ENCODE measurements around the gene ADAMTS18. TPM values are rescaled to one million over a fixed set of nuclear protein-coding genes. Genes with fewer than 3 reads are reported as not detected.

Gene ADAMTS18
- total and polyA plus RNA-seq, 2 donors from 2014 or later = 0.06 to 0.60 TPM

GRCh38 chr16:77439106-77439505 is 4.3 kb upstream of the ADAMTS18 start:
- FAIRE-seq (no peak), DNase-seq (no peak)
- Histone ChIP-seq H3K36me3 (ENCODE audit: control insufficient read depth in 2 of 3, insufficient read depth in 3 of 3, low read length in 3 of 3) (no peaks in the 10 kb centered on the region), H3K27ac (ENCODE audit: low read depth in 2 of 2, low read length in 2 of 2) (no peak overlapping the region), H3K4me1 (ENCODE audit: control insufficient read depth in 2 of 3, insufficient read depth in 2 of 3, low read depth in 1 of 3, low read length in 3 of 3) (no peaks in the 10 kb centered on the region), H3K9me3 (ENCODE audit: control insufficient read depth in 2 of 3, insufficient read depth in 1 of 3, low read length in 3 of 3) (no peaks in the 10 kb centered on the region), H3K9ac (ENCODE audit: low read length in 3 of 3) (no peak overlapping the region), H3K27me3 (ENCODE audit: control insufficient read depth, insufficient read depth, low read length) (no peaks in the 10 kb centered on the region), H3K4me3 (ENCODE audit: low read length in 3 of 3) (no peak overlapping the region)
- TF ChIP-seq CTCF (IDR thresholded peaks at IDR 0.05; ENCODE audit: borderline replicate concordance, extremely low read depth, insufficient read depth) = no peak
- intact Hi-C loops (cut with DNase I) = no loop called here

GRCh38 chr16:77437859-77438258 is 3.0 kb upstream of the ADAMTS18 start:
- Histone ChIP-seq H3K27me3 (ENCODE audit: control insufficient read depth, insufficient read depth, low read length) (peaks cover 7% of the 10 kb centered on the region), H3K27ac (ENCODE audit: low read depth in 2 of 2, low read length in 2 of 2) (no peak overlapping the region), H3K4me1 (ENCODE audit: control insufficient read depth in 2 of 3, insufficient read depth in 2 of 3, low read depth in 1 of 3, low read length in 3 of 3) (no peaks in the 10 kb centered on the region), H3K4me3 (ENCODE audit: low read length in 3 of 3) (no peak overlapping the region), H3K9ac (ENCODE audit: low read length in 3 of 3) (no peak overlapping the region), H3K9me3 (ENCODE audit: control insufficient read depth in 2 of 3, insufficient read depth in 1 of 3, low read length in 3 of 3) (no peaks in the 10 kb centered on the region), H3K36me3 (ENCODE audit: control insufficient read depth in 2 of 3, insufficient read depth in 3 of 3, low read length in 3 of 3) (no peaks in the 10 kb centered on the region)
- FAIRE-seq (no peak), DNase-seq (peak in 2 of 5 donors; percentile 49 to 50)
- TF ChIP-seq CTCF (IDR thresholded peaks at IDR 0.05; ENCODE audit: borderline replicate concordance, extremely low read depth, insufficient read depth) = no peak
- intact Hi-C loops (cut with DNase I) = no loop called here

GRCh38 chr16:77435272-77435820 is 512 bp upstream of the ADAMTS18 start:
- peaks cover 9% of the 10 kb centered on the region for H3K27me3 ChIP-seq (ENCODE audit: control insufficient read depth, insufficient read depth, low read length)
- no peak for FAIRE-seq

More at GRCh38 chr16:77435272-77435820, 512 bp upstream of the ADAMTS18 start:
- peak in 1 of 5 donors; percentile 42 for DNase-seq
- Histone ChIP-seq H3K4me3 (ENCODE audit: low read length in 3 of 3) (peak overlapping the region in 1 of 3 donors; percentile 32), H3K4me1 (ENCODE audit: control insufficient read depth in 2 of 3, insufficient read depth in 2 of 3, low read depth in 1 of 3, low read length in 3 of 3) (no peaks in the 10 kb centered on the region), H3K36me3 (ENCODE audit: control insufficient read depth in 2 of 3, insufficient read depth in 3 of 3, low read length in 3 of 3) (no peaks in the 10 kb centered on the region), H3K9me3 (ENCODE audit: control insufficient read depth in 2 of 3, insufficient read depth in 1 of 3, low read length in 3 of 3) (no peaks in the 10 kb centered on the region), H3K27ac (ENCODE audit: low read depth in 2 of 2, low read length in 2 of 2) (no peak overlapping the region), H3K9ac (ENCODE audit: low read length in 3 of 3) (no peak overlapping the region)
- TF ChIP-seq CTCF (IDR thresholded peaks at IDR 0.05; ENCODE audit: borderline replicate concordance, extremely low read depth, insufficient read depth) = no peak
- intact Hi-C loops (cut with DNase I) = no loop called here

Measured in kidney (tissue), 14 donors.